ENCODE results near the gene RBSN. TPM values are rescaled to one million over a fixed set of nuclear protein-coding genes. Genes with fewer than 3 reads are reported as not detected.

RBSN gene
- total RNA-seq, 4 donors from 2014 or later, result 16.0 to 25.0 (median 18.2) TPM

GRCh38 chr3:15023719-15024118 lies 75.2 kb downstream of the RBSN start:
- Histone ChIP-seq H3K27me3 (no peaks in the 10 kb centered on the region), H3K4me1 (no peaks in the 10 kb centered on the region), H3K36me3 (peaks cover 28 to 100% (median 35%) of the 10 kb centered on the region in 3 donors), H3K9me3 (no peaks in the 10 kb centered on the region), H3K4me3 (no peak overlapping the region), H3K27ac (no peak overlapping the region)
- intact Hi-C loops (cut with DNase I), result no loop called here
- DNase-seq, result no peak
- TF ChIP-seq, protein P1, sequence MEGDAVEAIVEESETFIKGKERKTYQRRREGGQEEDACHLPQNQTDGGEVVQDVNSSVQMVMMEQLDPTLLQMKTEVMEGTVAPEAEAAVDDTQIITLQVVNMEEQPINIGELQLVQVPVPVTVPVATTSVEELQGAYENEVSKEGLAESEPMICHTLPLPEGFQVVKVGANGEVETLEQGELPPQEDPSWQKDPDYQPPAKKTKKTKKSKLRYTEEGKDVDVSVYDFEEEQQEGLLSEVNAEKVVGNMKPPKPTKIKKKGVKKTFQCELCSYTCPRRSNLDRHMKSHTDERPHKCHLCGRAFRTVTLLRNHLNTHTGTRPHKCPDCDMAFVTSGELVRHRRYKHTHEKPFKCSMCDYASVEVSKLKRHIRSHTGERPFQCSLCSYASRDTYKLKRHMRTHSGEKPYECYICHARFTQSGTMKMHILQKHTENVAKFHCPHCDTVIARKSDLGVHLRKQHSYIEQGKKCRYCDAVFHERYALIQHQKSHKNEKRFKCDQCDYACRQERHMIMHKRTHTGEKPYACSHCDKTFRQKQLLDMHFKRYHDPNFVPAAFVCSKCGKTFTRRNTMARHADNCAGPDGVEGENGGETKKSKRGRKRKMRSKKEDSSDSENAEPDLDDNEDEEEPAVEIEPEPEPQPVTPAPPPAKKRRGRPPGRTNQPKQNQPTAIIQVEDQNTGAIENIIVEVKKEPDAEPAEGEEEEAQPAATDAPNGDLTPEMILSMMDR (IDR thresholded peaks at IDR 0.05), result no peak
- TF ChIP-seq POLR2A (IDR thresholded peaks at IDR 0.05), result no peak
- 93 to 100% methylated on average over 2 of the region's 2 CpGs for WGBS, 2 donors

- Histone ChIP-seq H3K4me1 (no peaks in the 10 kb centered on the region), H3K27me3 (no peaks in the 10 kb centered on the region), H3K9me3 (no peaks in the 10 kb centered on the region), H3K36me3 (peaks cover 33 to 100% (median 35%) of the 10 kb centered on the region in 3 donors), H3K4me3 (no peak overlapping the region), H3K27ac (no peak overlapping the region)
- intact Hi-C loops (cut with DNase I), result no loop called here
- no peak for DNase-seq
- no peak for TF ChIP-seq POLR2A (IDR thresholded peaks at IDR 0.05)
- TF ChIP-seq, protein P1 (IDR thresholded peaks at IDR 0.05), result no peak
- 76% methylated on average over 3 to 4 of the region's 5 CpGs for WGBS, 2 donors
Observed at GRCh38 chr3:15023249-15023648, 75.7 kb downstream of the RBSN start.

Other genes starting within 250 kb of the RBSN start
- 10 to 100 TPM; 14.1 to 37.2 (median 26.3) TPM for gene NR2C2, start 151.6 kb downstream of the RBSN start, total RNA-seq
- 10 to 100 TPM; 23.9 to 39.2 (median 29.5) TPM for gene MRPS25, start 33.8 kb downstream of the RBSN start, total RNA-seq
- 10 to 100 TPM; 20.7 to 52.5 (median 27.0) TPM for gene CAPN7, start 107.1 kb upstream of the RBSN start, total RNA-seq
- gene SH3BP5, start 233.4 kb upstream of the RBSN start, total RNA-seq, result 10 to 100 TPM in 3 of 4 donors, 1 to 10 TPM in 1; 8.5 to 33.8 (median 18.0) TPM